H1 (cell line): ENCODE data around the gene ANK3. TPM values are rescaled to one million over a fixed set of nuclear protein-coding genes. Genes with fewer than 3 reads are reported as not detected.

ENCODE experiments used
- NRF1 ChIP-seq: IDR thresholded peaks from 2 replicates; pipeline ENCODE4 v1.6.1; 2011; ENCODE audit warnings: mild to moderate bottlenecking, low read depth, low read length, improper control_type of control experiment
- polyA plus RNA-seq, 7 experiments: library from polyadenylated mRNA; depleted of rRNA in 3 of 7; stranded (reverse) in 5 of 7; unstranded in 2 of 7; fragments of >200 nt in 5 of 7; fragments of 200-250 nt in 2 of 7; gene quantifications; 1 replicate in 5 of 7; 2 replicates in 1 of 7; 4 replicates in 1 of 7; pipeline versions ENCODE4 v1.2.1 to v1.2.3, GENCODE V29; 2011 to 2013; ENCODE audit warnings: missing spikeins in 2 of 7, mixed read lengths in 2 of 7
- total RNA-seq: library from RNA; stranded (reverse); fragmentation: NEBNext Ultra II Directional; extraction: Animal tissue kit (Norgen Biotek cat#: 25700); gene quantifications from 2 replicates; pipeline ENCODE4 v1.2.1, GENCODE V29; 2021

ANK3 gene
- total and polyA plus RNA-seq, 2 of the 8 experiments (the other 6 are each of a cell fraction or from before 2014, with no cell fraction given): 18.1 to 67.9 TPM

DNA sequence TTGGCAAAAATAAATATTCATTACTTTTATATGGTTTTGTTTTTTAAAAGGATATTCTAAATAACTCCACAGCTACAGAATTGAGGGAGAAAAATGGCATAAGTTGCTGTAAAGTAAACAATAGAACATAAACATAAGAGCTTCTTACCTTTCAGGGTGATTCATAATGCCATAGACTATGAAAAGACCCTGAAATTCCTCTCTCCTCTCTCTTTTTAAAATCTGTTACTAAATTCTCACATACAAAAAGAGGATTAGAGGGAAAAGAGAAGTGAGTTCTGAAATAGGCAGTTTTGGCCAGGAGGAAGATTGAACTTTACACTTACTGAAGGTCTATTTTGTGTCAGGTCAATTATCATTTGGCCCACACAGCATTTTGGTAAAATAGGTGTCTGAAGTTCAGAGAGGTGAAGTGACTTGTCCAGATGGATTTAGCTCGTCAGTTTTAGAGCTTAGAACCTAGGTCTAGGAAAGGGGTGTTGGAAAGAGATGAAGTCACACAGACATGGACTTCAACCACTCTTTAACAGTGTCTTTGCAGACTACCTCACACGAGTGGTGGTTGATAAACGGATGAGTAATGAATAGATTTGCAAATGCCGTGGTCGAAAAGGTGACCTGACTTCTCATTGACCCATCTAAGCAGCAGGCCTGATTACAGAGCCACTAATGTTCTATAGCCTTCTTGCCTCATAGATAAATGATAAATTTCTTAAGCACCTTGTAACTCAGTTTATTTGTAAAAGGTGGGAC, 292.7 kb downstream of the ANK3 start (continued):
- no peak for TF ChIP-seq NRF1
